GM11168 (cell line): Measurements from ENCODE around the gene KIF5B.
"Not testable (repeated sequence)": the region's sequence is repeated elsewhere in the genome, so short reads cannot be mapped to it uniquely, and the experiment has no call there.

Experiments
- in situ Hi-C: fragments of 300-500 bp; cut with MboI; formaldehyde crosslinking; loops from one replicate; pipeline ENCODE4 v1.12.0; 2022; ENCODE audit warnings: low sequenced_read_pairs; ENCODE audit not compliant: unreplicated experiment

The KIF5B gene

GRCh38 chr10:31972519-31973041, 83.6 kb downstream of the KIF5B start:
- in situ Hi-C loops = no loop called here

GRCh38 chr10:31969847-31970246, 86.4 kb downstream of the KIF5B start:
- in situ Hi-C loops = not testable (repeated sequence)

DNA sequence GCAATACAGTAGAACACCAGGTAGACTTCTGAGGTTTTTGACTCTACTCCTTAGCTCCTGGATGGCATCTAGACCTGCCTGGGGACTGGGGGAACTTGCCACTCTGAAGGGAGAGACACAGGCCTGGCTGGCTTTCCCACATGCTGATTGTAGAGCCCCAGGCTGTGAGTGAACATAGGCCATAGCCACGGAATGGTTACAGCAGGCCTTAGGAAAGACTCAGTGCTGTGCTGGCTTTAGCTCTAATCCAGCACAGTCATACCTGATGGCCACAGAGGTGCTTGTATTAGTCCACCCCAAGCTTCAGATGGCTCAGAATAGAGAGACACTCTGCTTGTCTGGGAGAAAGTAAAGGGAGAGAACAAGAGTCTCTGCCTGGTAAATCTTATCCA, 92.6 kb downstream of the KIF5B start:
- in situ Hi-C loops = no loop called here

- in situ Hi-C loops = no loop called here
Observed at GRCh38 chr10:31962826-31963588, 93.2 kb downstream of the KIF5B start.

GRCh38 chr10:31961277-31962074, 94.7 kb downstream of the KIF5B start:
- in situ Hi-C loops = no loop called here

DNA sequence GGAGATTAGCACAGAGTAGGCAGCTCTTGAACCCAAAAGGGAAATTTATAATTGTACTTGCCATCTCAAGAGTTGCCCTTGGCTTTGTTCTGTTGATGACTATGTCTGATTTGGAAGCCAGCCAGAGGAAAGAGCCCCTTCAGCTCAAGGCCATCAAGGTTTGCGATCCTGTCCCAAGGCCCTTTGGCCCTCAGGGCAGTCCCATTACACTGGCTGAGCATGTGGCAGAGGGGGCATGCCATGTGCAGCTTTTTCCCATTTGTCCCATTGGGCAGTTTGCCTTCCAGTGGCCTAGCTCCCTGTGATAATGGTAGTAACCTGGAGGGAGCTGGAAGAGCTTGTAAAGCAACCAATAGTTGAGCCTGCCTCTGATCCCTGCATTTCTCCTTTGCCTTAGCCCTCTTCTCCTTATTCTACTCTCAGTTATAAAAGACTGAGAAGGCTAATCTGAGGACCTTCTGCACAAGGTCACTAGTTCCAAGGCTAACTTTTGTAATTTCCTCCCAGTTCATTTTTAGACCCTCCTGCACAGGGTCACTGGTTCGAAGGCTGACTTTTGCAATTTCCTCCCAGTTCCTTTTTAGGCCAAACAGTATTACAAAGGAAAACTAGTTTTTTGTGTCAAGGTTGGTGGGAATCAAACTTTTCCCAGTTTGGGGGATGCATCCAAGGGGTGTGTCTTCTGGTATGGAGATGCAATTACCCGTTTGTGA, 96.6 kb downstream of the KIF5B start:
- in situ Hi-C loops = no loop called here
